HG03354 (cell line): ENCODE results near the gene NPHS1.
"Not testable (repeated sequence)": the region's sequence is repeated elsewhere in the genome, so short reads cannot be mapped to it uniquely, and the experiment has no call there.

Source experiments
- ATAC-seq: cut with Tn5 transposase; IDR thresholded peaks from one replicate; pipeline ENCODE4 v1.9.1; 2021; ENCODE audit warnings: mild to moderate bottlenecking; ENCODE audit not compliant: unreplicated experiment, poor library complexity, severe bottlenecking

Gene NPHS1

DNA sequence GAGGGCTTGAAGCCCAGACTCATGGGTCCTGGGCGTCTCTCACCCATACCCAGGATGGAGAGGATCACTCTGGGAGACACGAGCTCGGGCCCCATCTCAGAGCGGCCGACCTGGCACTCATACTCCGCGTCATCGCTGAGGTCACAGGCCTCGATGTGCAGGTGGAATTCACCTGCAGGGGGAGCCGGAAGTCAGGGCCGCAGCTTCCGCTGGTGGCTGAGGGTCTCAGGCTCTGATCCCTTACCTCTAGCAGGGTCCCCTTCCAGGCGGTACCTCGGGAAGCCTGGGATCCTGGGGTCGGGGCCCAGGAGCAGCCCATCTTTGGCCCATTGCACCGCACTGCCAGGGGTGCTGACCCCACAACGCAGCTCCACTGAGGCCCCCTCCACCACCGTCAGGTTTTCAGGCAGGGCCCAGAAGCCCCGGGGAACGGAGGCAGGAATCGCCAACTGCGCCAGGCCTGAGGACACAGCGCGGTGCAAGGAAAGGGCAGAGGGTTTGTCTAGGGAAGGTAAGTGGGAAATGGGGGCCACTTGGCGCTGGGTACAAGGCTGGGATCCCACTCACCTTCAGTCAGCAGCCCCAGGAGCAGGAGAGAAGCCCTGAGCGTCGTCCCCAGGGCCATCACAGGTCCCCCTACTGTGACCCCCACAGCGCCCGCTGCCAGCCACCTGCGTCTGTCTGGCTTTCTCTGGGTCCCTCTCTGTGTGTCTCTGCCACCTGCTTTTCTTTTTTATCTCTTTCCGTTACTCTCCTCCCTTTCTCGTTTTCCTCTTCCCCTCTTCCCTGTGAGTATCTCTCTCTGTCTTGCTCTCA, 883 bp downstream of the NPHS1 start:
- ATAC-seq: no peak

GRCh38 chr19:35848919-35849505, 3.3 kb downstream of the NPHS1 start:
- no peak for ATAC-seq

GRCh38 chr19:35848486-35848885, 3.8 kb downstream of the NPHS1 start:
- ATAC-seq: no peak

DNA sequence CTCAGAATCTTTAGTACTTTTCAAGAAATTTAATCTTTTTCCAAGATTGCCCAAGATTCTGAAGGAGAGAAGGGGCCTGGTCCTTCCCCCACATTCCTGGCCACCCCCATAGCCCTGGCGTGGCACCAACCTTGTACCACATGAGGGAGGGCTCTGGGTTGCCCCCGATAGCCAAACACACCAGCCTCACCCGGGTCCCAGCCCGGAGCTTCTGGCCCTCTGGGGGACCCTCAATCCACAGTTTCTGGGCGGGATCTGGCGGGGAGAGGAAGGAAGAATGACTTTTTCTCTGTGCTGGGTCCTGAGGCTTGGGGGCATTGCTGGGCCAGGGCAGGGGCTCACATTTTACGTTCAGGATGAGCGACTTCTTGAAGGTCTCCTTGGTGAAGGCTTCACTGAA, 4.4 kb downstream of the NPHS1 start:
- ATAC-seq: no peak

- no peak for ATAC-seq
Measured at GRCh38 chr19:35846038-35846668, 6.2 kb downstream of the NPHS1 start.

DNA sequence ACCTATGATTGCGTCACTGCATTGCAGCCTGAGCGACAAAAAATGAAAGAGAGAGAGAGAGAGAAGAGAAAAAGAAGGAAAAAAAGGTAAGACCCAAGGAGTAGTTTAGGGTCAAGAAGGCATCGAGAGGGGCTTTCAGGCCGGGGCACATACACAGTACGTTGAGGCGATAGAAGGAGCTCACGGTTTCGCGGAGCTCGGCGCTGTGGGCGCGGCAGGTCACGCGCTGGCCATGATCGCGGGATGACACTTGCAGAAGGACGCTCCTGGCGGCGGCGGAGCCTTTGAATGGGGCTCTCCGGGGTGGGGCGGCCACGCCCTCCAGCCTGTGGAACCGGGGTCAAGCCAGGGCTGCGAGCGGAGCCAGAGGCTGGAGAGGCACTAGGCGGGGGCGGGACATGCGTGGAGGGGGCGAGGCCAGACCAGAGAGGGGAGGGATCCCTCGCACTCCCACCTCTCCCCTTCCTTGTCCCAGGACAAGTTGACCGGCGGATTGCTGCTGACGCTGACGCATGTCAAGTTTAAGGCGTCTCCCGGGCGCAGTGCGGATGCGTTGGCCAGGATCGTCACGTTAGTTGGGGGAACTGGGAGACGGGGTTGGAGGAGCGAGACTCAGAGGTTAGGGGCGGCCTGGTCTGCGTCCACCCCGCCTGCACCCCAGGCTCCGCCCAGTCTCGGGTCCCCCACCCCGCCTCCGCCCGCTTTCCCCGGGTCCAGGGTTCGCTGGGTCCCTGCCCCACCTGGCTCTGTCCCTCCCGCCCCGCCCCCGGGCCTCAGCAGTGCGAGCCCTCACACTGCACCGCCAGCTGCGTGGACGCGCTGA, 6.9 kb downstream of the NPHS1 start:
- ATAC-seq: no peak

- ATAC-seq: no peak
Measured at GRCh38 chr19:35844482-35845214, 7.7 kb downstream of the NPHS1 start.

GRCh38 chr19:35843676-35844481, 8.4 kb downstream of the NPHS1 start:
- no peak for ATAC-seq

GRCh38 chr19:35842666-35843272, 9.5 kb downstream of the NPHS1 start:
- no peak for ATAC-seq

GRCh38 chr19:35841961-35842595, 10.2 kb downstream of the NPHS1 start:
- no peak for ATAC-seq

DNA sequence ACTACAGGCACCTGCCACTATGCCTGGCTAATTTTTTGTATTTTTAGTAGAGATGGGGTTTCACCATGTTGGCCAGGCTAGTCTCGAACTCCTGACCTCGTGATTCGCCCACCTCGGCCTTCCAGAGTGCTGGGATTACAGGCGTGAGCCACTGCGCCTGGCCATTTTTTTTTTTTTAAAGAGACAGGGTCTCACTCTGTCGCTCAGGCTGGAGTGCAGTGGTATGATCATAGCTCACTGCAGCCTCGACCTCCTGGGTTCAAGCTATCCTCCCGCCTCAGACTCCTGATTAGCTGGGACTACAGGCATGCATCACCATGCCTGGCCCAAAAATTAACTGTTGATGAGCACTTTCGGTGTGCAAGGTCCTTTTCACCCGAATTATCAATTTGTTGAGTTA, 16.2 kb downstream of the NPHS1 start:
- ATAC-seq: not testable (repeated sequence)

DNA sequence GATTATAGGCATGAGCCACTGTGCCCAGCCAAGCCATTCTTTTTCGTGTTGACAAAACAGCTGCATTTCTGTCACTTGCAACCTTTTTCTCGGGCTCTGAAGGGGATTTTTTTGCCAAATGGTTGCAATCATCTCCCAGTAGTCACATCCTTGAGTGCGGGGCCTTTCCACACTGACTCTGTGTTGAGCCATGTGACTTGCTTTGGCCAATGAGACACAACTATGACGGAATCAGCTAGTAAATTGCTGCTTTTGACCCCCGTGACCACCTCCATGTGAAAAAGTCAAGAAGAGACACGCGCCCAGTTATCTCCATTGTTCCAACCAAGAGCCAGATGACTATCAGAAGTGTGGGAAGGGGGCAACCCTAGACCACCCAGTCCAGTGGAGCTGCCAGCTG, 18.3 kb downstream of the NPHS1 start:
- ATAC-seq: no peak

- ATAC-seq: no peak
Measured at GRCh38 chr19:35832054-35832453, 20.2 kb downstream of the NPHS1 start.

- ATAC-seq: no peak
Measured at GRCh38 chr19:35830986-35831385, 21.3 kb downstream of the NPHS1 start.

DNA sequence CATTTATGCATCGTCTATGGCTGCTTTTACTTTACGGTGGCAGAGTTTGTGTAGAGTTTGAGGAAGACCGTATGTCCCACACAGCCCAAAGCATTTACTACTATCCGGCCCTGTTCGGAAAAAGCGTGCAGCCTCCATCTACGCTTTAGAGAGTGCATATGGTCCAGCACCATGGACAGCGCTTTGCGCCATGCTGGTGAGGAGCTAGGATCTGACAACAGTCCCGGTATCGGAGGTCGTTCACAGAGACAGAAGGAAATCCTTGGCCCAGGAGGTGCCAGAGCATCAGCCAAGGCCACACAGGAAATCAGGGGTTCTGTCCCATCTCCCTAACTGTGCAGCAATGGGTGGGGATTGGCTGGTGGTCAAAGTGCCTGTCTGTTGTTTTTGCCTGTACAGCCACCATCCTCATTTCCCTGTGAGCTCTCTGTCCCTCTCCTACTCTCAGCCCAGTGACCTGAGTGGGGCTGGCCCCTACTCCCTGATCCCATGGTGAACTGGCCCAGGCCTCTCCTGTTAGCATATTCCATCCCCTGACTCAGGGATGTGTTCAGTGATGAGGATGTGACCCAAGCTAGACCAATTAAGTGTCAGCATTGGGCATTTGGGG, 23.5 kb downstream of the NPHS1 start:
- ATAC-seq: no peak

DNA sequence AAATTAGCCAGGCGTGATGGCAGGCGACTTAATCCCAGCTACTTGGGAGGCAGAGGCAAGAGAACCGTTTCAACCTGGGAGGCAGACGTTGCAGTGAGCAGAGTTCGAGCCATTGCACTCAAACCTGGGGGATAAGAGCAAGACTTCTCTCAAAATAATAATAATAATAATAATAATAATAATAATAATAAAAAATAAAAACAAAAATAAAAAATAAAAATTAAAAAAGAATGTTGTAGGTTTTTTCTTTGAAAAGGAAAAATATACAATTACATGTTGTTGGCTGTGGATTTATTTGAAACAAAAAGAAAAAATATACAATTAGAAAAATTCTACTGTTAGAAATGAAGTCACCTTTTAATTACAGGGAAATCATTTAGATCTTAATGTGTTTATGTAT, 28.2 kb downstream of the NPHS1 start:
- no peak for ATAC-seq

DNA sequence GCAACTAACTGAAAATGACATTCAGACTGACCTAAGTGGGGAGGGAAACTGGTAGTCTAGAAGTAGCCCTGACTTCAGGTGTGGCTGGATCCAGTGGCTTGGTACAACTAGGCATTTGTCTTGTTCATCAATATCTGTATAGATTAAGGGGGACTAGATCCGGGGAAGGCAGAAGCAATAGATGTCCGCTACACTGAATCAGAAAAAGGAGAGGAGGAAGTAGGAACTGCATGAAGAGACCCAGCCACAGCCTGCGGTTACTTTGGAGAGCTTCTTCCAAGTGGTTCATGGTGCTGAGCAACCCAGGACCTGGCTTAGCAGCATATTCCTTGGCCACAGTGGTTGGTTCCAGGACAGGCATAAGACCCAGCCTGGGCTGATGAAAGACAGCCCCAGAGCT, 29.7 kb downstream of the NPHS1 start:
- ATAC-seq: no peak

GRCh38 chr19:35818445-35818844, 33.9 kb downstream of the NPHS1 start:
- no peak for ATAC-seq
